ENCODE measurements around the gene SPIRE1.
"Not testable (repeated sequence)": the region's sequence is repeated elsewhere in the genome, so short reads cannot be mapped to it uniquely, and the experiment has no call there.

SPIRE1 gene

DNA sequence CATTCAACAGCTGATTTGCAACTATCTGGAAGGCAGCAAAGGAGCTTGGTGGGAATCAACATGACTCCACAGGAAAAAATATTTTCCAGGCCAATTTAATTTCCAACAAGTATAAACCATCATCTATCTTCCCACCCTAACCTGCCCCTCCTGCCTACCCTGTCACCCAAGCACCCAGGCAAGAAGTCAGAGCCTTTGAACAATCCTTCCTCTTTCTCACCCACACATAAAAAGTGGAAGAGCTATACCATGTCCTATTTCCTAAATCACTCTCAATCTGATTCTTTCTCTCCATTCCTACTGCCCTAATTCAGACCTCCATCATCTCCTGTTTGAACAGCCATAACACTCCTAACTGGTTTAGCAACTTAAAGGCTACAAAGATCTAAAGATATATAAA is 12.7 kb downstream of the SPIRE1 start:
- no peak for DNase-seq

DNA sequence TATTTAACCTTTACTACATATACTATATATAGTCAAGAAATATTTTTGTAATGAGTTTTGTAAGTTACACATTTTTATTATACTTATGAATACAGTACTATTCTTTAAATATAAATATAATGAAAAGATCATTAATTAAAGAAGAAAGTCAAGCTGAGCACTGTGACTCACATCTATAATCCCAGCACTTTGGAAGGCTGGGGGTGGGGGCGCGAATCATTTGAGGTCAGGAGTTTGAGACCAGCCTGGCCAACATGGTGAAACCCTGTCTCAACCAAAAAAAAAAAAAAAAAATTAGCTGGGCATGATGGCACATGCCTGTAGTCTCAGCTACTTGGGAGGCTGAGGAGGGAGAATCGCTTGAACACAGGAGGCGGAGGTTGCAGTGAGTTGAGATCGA is 14.2 kb downstream of the SPIRE1 start:
- DNase-seq: not testable (repeated sequence)

DNA sequence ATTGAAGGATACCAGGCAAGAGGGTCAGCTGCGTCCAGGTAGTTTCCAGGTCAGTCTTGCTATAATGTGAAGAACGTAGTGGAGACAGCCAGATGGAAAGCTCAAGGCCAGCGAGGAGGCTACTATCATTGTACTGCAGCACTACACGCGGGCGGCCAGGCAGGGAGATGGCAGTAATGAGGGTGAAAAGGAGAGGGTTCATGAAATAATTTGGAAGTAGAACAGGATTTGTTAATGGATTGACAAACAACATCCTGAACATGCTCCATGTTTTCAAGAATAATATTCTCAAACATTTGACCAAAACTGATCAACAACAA is 17.1 kb downstream of the SPIRE1 start:
- DNase-seq: no peak

DNA sequence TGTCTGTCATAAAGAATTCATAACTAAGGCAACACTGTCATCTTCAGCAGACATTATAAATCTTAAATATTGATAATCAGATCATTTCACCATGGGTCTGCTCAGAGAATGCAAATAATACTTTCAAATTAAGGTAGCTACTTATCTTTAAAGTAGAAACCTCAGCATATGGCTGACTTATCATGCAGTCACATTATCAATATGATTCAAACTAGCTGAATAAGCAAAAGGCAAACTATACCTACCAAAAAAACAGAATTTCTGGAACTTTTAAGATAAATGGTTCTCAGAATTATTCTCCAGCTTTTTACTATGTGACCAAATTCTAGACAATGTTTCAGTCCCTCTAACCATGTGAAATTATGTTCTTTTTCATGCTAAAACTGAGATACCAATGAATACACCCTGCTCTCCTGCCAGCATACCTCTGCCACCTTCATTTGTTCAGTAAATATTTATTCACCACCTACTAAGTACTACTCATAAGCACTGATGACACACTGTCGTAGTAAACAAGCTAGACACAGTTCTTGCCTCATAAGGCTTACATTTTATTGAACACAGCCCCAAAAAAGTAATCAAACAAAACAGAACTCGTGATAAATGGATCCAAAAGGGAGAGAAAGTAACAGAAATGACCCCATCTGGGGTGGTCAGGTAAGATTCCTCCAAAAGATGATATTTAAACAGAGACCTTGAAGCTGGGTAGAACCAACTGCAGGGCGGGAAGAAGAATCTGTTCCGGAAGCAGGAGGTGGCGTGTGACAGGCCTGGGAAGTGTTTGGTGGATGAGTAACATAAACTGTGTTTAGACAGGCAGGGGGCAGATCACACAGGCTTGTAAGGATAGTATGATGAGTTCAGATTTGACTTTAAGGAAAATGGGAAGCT is 17.7 kb downstream of the SPIRE1 start:
- no peak for DNase-seq

DNA sequence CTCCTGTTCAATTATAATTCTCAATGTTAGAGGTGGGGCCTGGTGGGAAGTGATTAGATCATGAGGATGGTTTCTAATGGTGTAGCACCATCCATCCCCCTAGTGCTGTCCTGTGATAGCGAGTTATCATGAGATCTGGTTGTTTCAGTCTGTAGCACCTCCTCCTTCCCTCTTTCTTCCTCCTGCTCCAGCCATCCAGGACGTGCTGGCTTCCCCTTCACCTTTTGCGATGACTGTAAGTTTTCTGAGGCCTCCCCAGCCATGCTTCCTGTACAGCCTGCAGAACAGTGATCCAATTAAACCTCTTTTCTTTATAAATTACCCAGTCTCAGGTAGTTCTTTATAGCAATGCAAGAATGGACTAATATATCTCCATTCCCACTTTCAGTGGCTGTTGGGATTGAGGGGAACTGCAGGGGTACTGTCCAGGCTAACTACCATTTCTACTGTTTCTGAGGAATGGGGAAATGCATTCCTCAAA is 19.2 kb downstream of the SPIRE1 start:
- no peak for DNase-seq

DNA sequence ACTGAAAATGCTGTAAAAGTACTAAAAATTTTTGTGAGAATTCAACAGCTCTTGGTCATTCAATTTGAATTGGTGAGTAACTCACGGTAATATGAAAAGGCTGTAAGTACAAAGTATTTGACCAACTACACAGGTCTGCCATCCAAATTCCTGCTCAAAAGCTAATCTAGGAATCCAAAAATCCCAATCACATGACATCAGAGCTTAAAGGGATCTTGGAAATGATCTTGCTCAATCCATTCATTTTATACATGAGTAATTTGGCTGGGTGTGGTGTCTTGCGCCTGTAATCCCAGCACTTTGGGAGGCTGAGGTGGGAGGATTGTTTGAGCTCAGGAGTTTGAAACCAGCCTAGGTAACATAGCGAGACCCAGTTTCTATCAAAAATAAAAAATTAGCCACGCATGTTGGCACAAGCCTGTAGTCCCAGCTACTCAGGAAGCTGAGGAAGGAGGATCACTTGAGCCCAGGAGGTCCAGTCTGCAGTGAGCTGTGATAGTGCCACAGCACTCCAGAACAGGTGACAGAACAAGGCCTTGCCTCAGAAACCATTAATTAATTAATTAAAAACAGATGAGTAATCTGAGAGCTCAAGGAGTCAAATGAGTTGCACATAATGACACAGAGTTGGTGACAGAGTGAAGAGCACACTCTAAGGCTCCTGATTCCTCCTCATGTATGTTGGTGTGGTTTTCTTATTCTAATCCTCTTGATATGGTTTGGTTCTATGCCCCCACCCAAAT is 19.8 kb downstream of the SPIRE1 start:
- no peak for DNase-seq

DNA sequence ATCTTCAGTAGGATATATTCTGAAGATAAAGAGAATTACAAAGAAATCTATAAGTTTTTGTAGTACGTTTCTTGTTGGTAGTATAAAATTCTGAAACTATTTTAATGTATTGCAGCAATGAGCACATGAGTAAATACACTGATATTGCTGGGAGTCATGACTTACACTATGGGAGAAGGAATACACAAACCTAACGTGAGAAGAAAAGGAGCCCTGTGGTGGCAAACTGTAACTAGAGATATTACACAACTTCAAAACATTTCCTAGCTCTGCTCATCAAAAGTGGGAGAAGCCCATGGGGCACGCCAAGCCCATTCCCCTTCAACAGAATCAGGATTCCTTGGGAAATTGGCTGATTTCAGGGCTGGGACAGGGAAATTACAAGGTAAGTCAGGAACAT is 20.5 kb downstream of the SPIRE1 start:
- no peak for DNase-seq

DNA sequence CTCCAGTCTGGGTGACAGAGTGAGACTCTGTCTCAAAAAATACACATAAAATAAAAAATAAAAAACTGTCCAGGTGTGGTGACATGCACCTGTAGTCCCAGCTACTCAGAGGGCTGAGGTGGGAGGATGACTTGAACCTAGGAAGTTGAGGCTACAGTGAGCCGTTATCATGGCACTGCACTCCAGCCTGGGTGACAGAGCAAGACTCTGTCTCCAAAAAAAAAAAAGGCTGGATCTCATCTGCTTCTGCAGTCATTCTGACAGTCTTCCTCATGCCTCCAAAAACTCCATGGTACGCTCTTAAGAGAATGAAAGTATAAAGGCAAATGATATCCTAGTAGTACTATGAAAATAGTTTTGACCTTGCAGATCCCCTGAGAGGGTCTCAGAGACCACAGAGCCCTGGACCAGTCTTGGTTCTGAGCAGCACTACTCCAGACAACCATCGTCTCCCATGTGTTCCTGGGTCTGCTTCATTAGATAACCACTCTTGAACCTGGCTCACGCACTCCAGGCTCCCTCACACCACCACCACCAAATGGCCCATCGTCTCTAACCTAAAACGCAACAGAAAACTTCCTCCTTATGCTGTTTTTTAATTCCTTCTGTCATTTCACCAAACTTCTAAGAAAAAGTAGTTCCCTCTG is 26.0 kb downstream of the SPIRE1 start:
- DNase-seq: no peak

DNA sequence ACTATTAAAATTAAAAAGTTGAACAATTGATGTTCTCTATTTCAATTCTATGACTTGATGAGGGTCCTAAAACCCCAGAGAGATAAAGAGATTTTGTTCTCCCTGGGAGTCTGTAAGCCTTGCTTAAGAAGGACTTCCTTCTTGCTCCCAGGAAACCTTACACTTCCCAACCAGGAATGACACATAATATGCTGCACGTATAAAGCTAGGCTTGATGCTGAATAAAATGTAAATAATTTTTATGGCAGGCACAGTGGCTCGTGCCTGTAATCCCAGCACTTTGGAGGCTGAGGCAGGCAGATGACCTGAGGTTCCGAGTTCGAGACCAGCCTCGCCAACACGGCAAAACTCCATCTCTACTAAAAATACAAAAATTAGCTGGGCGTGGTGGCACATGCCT is 27.8 kb downstream of the SPIRE1 start:
- no peak for DNase-seq

DNA sequence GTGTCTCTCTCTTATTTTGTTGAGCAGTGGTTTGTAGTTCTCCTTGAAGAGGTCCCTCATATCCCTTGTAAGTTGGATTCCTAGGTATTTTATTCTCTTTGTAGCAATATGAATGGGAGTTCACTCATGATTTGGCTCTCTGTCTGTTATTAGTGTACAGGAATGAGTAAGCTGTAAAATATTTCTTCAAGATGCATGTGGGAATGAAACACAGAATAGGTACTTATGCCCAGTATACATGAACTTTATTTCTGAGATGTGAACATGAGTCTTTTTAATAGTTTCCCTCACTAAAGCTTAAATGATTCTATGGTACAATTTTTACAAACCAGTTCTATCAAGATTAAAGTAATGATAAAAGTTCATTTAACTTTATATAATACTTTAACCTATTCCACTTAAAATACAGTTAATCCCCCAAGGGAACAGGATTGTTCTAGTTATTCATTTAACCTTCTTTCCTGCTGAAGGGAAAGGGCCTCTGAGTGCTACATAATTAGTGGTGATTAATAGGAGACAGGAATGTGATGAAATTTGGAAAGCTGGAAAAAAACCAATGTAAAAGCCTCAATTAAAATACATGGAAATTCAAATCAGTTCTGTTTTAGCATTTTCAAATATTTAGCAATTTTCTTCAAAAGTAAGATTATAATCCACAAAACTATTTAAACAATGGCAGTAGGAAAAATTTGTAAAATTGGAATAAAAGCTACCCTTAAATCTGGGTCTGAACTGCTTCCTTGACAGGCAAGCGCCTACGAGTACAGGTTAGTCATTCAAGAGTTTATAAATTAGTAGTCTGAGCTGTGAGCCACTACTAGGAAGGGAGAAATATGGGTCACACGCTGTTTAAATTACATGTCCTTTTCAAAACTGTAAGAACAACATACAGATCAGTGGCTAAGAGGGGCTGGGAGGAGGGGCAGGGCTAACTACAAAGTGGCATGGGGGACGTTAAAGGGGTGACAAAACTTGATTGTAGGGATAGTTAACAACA is 28.9 kb downstream of the SPIRE1 start:
- DNase-seq: no peak

DNA sequence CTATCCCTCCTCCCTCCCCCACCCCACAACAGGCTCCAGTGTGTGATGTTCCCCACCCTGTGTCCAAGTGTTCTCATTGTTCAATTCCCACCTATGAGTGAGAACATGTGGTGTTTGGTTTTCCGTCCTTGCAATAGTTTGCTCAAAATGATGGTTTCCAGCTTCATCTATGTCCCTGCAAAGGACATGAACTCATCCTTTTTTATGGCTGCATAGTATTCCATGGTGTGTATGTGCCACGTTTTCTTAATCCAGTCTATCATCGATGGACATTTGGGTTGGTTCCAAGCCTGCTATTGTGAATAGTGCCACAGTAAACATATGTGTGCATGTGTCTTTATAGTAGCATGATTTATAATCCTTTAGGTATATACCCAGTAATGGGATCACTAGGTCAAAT is 30.7 kb downstream of the SPIRE1 start:
- DNase-seq: not testable (repeated sequence)

DNA sequence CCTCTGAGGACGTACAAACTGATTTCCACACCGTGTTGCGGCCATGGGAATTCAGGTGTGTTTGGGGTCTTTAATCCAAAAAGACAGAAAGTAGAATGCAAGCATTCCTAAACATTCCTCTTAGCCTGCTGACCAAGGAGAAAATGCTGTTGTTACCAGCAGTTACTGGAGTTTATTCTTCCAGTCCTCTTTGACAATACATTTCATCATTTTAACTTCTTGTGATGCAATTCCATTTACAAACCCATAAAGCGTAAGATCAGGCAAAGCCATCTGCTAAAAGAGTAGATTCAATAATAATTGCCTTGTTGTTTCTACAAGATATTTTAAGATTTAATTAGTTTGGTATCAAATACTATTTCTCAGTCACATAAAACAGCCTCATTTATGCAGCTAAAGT is 32.7 kb downstream of the SPIRE1 start:
- DNase-seq: no peak

DNA sequence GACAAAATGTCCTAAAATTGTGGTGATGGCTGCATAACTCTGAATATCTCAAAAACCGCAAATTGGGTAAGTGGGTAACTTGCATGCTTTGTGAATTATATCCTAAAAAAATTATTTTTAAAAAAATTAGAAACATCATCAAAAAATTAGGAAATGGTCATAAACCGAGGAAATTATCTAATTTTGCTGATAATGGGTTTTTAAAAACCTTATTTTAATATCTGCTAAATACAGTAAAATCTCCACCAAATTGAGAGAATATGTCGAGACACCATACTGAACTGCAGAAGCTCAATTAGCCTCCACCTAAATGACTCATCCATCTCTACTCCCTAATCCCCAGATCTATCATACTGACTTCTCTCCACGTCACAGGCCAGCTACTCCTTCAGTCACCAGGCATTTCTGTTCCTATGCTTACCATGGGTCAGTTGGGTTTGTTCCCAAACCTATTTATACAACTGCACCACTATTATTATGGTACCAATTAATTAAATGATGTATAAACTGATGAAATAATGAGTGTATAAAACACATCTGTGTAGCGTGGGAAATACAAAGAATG is 36.1 kb downstream of the SPIRE1 start:
- DNase-seq: no peak

DNA sequence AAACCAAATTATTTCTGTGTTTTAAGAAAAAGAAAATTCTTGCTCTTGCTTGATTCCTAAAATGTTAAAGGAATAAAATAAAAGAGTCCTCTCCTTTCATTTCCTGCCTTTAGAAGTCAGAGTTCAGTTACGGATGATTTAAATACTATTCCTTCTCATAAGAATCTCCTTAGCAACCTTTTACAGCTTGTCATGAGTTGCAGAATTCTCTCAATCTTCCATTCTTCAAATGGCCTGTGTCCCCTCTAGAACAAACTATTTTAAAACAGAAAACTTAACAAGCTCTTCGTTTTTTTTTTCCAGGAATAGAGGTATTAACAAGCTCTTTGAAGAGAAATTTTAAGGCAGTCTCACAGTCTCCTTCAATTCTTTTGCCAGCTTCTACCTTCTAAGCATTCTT is 42.2 kb downstream of the SPIRE1 start:
- no peak for DNase-seq

DNA sequence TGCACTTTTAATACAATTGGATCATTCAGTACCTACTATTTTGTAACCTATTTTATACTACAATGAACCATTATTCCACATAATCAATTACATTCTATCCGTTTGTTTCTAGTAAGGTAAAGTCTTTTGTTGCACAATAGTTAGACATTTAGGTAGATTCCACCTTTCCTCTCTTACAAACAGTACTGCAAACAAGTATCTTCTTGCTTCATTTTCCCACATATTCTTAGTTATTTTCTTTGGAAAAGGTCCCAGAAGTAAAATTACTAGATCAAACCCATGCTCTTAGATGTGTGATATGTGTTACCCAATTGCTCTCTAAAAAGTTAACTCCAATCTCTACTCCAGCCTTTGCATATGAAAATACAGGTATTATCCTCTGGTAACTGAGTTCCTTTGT is 49.6 kb downstream of the SPIRE1 start:
- no peak for DNase-seq

DNA sequence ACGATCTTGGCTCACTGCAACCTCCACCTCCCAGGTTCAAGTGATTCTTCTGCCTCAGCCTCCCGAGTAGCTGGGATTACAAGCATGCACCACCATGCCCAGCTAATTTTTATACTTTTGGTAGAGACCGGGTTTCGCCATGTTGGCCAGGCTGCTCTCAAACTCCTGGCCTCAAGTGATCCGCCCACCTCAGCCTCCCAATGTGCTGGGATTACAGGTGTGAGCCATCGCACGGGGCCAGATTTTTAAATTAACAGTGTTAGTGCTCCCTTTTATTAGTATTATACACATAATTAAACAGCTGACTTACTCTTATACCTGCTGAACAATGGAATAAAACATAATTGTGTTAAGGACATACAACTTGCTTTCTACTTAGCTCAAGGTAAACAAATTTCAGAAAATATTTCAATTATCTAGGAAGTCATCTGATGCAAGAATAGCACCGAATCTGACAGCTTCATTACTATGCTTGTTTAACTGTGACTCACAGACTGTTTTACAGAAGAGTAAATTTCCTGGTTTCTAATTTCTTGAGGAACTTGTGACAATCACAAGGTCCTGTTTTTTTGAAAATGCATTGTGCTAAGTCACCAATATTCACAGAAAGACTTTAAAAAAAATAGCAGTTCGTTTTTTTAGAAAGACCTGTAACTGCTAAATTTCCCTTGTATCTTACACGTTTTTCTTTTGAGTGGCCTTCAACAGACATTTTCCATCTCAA is 51.2 kb downstream of the SPIRE1 start:
- no peak for DNase-seq

DNA sequence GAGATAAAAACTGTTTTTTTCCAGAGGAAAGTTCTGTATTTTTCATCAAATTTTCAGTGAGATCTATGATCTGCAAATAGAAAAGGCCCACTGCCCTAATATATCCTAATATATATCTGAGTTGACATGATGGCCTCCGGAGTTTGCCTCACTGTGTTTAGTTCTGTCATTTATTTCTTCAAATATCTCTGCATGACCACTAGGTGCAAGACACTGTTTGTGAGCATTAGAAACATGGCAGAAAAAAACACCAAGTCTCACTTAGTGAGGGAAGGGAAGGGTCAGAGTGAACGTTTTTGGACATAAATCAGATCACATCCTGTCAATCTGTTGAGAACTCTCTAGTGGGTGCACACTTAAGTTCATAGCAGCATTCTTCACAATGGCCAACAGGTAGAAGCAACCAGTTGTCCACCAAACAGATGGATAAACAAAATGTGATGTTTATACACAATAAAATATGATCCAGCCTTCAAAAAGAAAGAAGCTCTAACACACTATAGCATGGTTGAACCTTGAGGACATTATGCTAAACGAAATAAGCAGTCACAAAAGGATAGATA is 53.4 kb downstream of the SPIRE1 start:
- DNase-seq: no peak

DNA sequence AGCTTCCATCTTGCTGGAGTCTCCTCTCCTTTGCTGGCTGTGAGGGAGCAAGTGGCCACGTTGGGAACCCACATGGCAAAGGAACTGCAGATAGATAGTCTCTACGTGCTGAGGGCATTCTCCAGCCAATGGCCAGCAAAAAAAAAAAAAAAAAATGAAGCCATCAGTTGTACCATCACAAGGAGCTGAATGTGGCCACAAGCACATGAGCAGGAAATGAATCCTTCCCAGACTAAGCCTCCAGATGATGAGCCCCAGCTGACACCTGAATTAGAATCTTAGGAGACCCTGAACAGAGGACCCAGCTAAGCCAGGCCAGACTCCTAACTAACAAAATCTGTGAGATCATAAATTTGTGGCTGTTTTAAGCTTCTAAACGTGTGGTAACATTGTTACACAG is 57.9 kb downstream of the SPIRE1 start:
- DNase-seq: no peak

DNA sequence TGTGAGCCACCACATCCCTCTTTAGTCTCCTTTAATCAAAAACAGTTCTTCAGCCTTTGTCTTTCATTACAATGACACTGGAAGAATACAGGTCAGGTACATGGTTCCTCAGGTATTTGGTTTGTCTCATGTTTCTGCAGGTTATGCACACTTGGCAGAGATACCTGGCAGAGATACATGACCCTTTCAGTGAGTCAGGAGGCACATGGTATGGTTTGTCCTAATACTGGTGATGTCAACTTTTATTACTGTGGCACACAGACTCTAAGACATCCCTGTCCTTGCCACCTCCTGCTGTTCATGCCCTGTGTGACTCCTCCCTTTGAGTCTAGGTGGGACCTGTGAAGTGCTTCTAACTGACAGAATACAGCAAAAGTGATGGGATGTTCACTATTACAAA is 58.4 kb downstream of the SPIRE1 start:
- DNase-seq: no peak

DNA sequence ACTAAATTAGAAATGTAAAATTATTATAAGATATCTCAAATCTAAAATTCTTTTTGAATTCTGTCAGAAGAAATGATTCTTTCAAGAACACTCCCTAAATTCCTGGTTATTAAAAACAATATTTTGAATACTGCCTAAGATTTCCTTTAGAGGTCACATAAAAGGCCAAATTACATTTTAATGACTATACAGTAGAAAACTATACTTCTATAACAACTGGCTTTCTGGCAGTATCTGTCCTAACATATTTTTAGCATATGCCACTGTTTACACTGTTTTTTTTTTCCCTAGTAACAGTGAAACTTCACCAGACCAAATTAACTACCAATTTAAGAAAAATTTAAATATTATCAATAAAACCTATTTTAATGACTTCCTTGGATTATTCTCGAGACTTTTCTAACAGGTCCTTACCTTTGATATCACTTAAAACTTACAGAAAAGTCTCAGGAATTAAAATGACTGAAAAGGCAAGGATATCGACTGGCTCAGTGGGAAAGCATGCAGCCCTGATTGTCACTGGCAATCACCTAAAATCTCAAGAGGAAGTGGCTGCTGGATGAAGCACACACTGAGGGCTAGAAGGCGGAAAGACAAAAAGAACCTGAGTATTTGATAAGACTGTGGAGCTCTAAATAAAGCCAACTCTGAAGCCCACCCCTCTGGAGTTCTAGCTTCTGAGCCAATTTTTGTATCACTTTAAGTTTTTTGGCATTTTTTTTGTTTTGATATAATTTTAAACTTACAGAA is 59.6 kb downstream of the SPIRE1 start:
- DNase-seq: no peak

All from right hindlimb (tissue), 1 donor.